ENCODE data around the gene ADORA2A.
A peak's percentile ranks its signal among the peaks of the same experiment; 100 is the strongest.

Gene ADORA2A

DNA sequence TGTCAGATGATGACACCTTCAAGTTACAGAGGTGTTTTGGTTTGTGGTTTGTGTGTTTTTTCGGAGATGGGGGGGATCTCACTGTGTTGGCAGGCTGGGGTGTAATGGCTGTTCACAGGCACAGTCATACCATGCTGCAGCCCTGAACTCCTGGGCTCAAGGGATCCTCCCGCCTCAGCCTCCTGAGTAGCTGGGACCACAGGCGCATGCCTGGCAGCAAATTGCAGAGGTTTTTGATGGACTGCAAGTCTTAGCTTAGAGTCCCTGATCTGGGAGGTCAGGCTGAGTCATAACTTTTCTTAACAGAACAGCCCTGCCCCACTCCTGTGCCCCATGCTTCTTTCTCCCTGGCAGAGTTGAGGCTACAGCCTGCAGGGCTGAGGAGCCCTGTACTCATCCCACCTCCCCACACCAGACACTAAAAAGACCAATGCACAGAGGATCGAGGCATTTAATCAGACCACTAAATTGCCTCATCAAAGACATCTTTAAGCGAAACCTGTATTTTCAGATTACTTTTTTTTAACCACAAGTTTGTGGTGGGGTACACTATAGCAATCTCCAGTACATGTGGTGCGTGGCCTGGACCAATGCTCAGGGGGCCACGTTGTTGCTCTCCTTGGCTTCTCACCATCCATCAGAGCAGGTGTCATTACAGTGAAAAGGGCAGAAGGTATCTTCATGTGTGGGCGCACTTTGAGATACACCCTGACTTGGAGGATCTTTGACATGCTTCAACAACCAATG lies 17.1 kb upstream of the ADORA2A start:
- Histone ChIP-seq H3K4me2 (peak overlapping the region; percentile 11; the same call in 1 of the 2 replicates), H3K27me3 (ENCODE audit: insufficient read depth, low read depth) (no peaks in the 10 kb centered on the region), H3K79me2 (ENCODE audit: insufficient read depth, low read depth) (no peaks in the 10 kb centered on the region), H3K4me1 (ENCODE audit: low read depth, poor library complexity, severe bottlenecking) (peaks cover 34% of the 10 kb centered on the region), H4K20me1 (ENCODE audit: insufficient read depth) (no peaks in the 10 kb centered on the region), H3K4me3 (IDR thresholded peaks at IDR 0.05; ENCODE audit: insufficient read depth, low read depth, low read length) (no peak overlapping the region), H3K36me3 (ENCODE audit: insufficient read depth) (no peaks in the 10 kb centered on the region), H3K9ac (no peak overlapping the region), H2AFZ (ENCODE audit: low read depth) (no peak overlapping the region), H3K27ac (peak overlapping the region; percentile 38; the same call in 1 of the 2 replicates)
- TF ChIP-seq, protein P1, sequence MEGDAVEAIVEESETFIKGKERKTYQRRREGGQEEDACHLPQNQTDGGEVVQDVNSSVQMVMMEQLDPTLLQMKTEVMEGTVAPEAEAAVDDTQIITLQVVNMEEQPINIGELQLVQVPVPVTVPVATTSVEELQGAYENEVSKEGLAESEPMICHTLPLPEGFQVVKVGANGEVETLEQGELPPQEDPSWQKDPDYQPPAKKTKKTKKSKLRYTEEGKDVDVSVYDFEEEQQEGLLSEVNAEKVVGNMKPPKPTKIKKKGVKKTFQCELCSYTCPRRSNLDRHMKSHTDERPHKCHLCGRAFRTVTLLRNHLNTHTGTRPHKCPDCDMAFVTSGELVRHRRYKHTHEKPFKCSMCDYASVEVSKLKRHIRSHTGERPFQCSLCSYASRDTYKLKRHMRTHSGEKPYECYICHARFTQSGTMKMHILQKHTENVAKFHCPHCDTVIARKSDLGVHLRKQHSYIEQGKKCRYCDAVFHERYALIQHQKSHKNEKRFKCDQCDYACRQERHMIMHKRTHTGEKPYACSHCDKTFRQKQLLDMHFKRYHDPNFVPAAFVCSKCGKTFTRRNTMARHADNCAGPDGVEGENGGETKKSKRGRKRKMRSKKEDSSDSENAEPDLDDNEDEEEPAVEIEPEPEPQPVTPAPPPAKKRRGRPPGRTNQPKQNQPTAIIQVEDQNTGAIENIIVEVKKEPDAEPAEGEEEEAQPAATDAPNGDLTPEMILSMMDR (conservative IDR thresholded peaks at IDR 0.05; ENCODE audit: low read depth, low read length): no peak

DNA sequence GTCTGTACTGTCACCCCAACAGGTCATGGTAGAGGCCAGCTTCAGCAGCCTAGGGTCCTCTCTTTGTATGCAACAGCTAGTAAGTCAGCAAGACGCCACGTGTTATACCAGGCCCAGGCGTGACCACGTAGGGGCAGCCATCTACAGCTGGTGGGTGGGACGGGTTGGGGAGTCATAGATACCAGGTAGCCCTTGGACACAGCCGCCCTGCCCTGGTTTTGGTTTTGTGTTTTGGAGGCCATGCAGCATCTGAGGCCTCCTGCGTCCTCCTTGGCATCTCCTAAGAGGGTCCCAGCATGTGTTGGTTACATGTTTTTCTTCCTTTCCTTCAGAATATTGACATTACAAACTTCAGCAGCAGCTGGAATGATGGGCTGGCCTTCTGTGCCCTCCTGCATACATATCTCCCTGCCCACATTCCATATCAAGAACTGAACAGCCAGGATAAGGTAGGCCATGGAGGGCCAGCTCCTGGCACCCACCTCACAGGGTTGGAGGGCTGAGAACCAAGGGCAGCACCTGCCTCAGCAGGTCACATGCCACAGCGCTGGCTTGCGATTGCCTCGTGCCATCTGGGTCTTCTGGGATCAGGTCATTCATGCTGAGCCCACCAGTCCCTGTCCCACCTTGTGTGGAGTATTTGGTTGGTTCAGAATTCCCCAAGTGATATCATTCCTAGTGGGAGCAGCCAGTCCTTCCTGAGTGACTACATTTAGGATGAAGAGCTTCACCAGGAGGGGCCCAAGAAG lies 16.0 kb upstream of the ADORA2A start:
- H3K4me2 ChIP-seq: no peak overlapping the region
- peaks cover 34% of the 10 kb centered on the region for H3K4me1 ChIP-seq (ENCODE audit: low read depth, poor library complexity, severe bottlenecking)
- TF ChIP-seq, protein P1 (conservative IDR thresholded peaks at IDR 0.05; ENCODE audit: low read depth, low read length): no peak
- no peak overlapping the region for H3K4me3 ChIP-seq (IDR thresholded peaks at IDR 0.05; ENCODE audit: insufficient read depth, low read depth, low read length)
- no peak overlapping the region for H3K27ac ChIP-seq
- H3K9ac ChIP-seq: no peak overlapping the region
- no peaks in the 10 kb centered on the region for H3K79me2 ChIP-seq (ENCODE audit: insufficient read depth, low read depth)
- no peaks in the 10 kb centered on the region for H3K36me3 ChIP-seq (ENCODE audit: insufficient read depth)
- H3K27me3 ChIP-seq (ENCODE audit: insufficient read depth, low read depth): no peaks in the 10 kb centered on the region
- no peak overlapping the region for H2AFZ ChIP-seq (ENCODE audit: low read depth)
- H4K20me1 ChIP-seq (ENCODE audit: insufficient read depth): no peaks in the 10 kb centered on the region

DNA sequence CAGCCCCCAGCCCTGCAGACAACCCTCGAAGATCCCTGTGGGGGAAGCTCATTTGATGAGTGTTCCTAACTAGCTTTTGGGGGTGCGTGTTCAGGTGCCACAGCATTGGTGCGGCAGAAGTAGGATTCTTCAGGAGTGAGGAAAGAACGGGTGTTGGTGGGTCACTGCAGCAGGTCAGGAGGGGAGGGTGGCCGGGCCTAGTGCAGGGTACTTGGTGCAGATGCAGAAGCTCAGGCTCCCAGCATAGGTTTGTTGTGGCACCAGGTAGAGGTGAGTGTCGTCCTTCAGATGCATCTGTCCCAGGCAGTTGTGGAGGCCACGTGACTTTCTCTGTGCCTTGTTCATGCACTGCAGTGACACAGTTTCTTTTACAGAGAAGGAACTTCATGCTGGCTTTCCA lies 15.1 kb upstream of the ADORA2A start:
- H3K36me3 ChIP-seq (ENCODE audit: insufficient read depth): no peaks in the 10 kb centered on the region
- no peak overlapping the region for H3K4me2 ChIP-seq
- H3K4me3 ChIP-seq (IDR thresholded peaks at IDR 0.05; ENCODE audit: insufficient read depth, low read depth, low read length): no peak overlapping the region
- H3K9ac ChIP-seq: no peak overlapping the region
- H2AFZ ChIP-seq (ENCODE audit: low read depth): no peak overlapping the region
- peaks cover 34% of the 10 kb centered on the region for H3K4me1 ChIP-seq (ENCODE audit: low read depth, poor library complexity, severe bottlenecking)
- TF ChIP-seq, protein P1 (conservative IDR thresholded peaks at IDR 0.05; ENCODE audit: low read depth, low read length): no peak
- no peak overlapping the region for H3K27ac ChIP-seq
- no peaks in the 10 kb centered on the region for H3K27me3 ChIP-seq (ENCODE audit: insufficient read depth, low read depth)
- no peaks in the 10 kb centered on the region for H4K20me1 ChIP-seq (ENCODE audit: insufficient read depth)
- no peaks in the 10 kb centered on the region for H3K79me2 ChIP-seq (ENCODE audit: insufficient read depth, low read depth)

DNA sequence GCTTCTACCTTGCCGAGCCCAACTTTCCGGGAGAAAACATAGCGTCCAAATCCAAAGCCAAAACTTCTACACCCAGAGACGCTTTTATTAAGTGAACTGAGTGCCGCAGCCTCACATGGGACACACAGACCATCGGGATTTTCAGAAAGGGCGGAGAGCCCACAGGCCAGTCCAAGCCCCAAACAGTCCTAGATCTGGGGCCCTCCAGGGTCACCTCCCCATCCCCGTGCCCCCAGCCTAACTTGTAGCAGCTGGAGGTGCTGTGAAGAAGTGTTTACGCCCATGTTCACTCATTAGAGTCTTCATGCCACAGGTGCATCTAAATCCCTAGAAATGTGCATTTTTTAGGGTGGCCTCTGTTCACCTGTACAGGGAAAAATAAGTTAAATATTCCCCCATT lies 14.1 kb upstream of the ADORA2A start:
- no peak overlapping the region for H3K9ac ChIP-seq
- H4K20me1 ChIP-seq (ENCODE audit: insufficient read depth): no peaks in the 10 kb centered on the region
- no peaks in the 10 kb centered on the region for H3K27me3 ChIP-seq (ENCODE audit: insufficient read depth, low read depth)
- H3K27ac ChIP-seq: no peak overlapping the region
- no peak overlapping the region for H3K4me2 ChIP-seq
- H2AFZ ChIP-seq (ENCODE audit: low read depth): no peak overlapping the region
- TF ChIP-seq, protein P1 (conservative IDR thresholded peaks at IDR 0.05; ENCODE audit: low read depth, low read length): no peak
- no peak overlapping the region for H3K4me3 ChIP-seq (IDR thresholded peaks at IDR 0.05; ENCODE audit: insufficient read depth, low read depth, low read length)
- no peaks in the 10 kb centered on the region for H3K79me2 ChIP-seq (ENCODE audit: insufficient read depth, low read depth)
- peaks cover 26% of the 10 kb centered on the region for H3K4me1 ChIP-seq (ENCODE audit: low read depth, poor library complexity, severe bottlenecking)
- H3K36me3 ChIP-seq (ENCODE audit: insufficient read depth): no peaks in the 10 kb centered on the region

Data from KMS-11 (cell line).